ENCODE measurements around the gene RPS19BP1.

GRCh38 chr22:39488563-39489083 is 43.9 kb downstream of the RPS19BP1 start:
- TF ChIP-seq POLR2A (IDR thresholded peaks at IDR 0.05) = no peak
- TF ChIP-seq, protein P1, sequence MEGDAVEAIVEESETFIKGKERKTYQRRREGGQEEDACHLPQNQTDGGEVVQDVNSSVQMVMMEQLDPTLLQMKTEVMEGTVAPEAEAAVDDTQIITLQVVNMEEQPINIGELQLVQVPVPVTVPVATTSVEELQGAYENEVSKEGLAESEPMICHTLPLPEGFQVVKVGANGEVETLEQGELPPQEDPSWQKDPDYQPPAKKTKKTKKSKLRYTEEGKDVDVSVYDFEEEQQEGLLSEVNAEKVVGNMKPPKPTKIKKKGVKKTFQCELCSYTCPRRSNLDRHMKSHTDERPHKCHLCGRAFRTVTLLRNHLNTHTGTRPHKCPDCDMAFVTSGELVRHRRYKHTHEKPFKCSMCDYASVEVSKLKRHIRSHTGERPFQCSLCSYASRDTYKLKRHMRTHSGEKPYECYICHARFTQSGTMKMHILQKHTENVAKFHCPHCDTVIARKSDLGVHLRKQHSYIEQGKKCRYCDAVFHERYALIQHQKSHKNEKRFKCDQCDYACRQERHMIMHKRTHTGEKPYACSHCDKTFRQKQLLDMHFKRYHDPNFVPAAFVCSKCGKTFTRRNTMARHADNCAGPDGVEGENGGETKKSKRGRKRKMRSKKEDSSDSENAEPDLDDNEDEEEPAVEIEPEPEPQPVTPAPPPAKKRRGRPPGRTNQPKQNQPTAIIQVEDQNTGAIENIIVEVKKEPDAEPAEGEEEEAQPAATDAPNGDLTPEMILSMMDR (IDR thresholded peaks at IDR 0.05) = no peak

Data from Peyer's patch (tissue), 4 donors.